K562 (cell line): ENCODE results near the gene TMCO4. TPM values are rescaled to one million over a fixed set of nuclear protein-coding genes. Genes with fewer than 3 reads are reported as not detected.
A peak's percentile ranks its signal among the peaks of the same experiment; 100 is the strongest.

Experiments
- ATAC-seq: fragments of 200-7000 bp; cut with Tn5 transposase; 3 replicates; pipeline ENCODE4 v1.9.1; 2020; ENCODE audit warnings: moderate library complexity
- BruUV-seq: library from RNA; stranded (reverse); fragments of 400-500 nt; replicated peaks from 2 replicates; lab custom pipeline; 2021; lab: Mats Ljungman, UMichigan
- CTCF ChIA-PET: fragments of 300-600 bp; formaldehyde crosslinking; extraction: SDS; loops from one replicate; lab custom pipeline; 2021; ENCODE audit warnings: low intra/inter-chr PET ratio; lab: Yijun Ruan, JAX
- POLR2A ChIA-PET: fragments of 300-600, 350-650 bp; sonication (Branson Sonifier 250); formaldehyde crosslinking; extraction: SDS; loops from one replicate; lab custom pipeline; 2021; ENCODE audit warnings: antibody characterized with exemption, inconsistent platforms; lab: Yijun Ruan, JAX
- DNase-seq, 4 experiments: peaks; one replicate each; pipeline versions ENCODE4 v3.0.0 to v3.0.0-alpha.2; 2011 to 2018; ENCODE audit warnings: low spot score in 3 of 4, mixed read lengths in 3 of 4; ENCODE audit errors: extremely low read depth in 1 of 4
- FAIRE-seq: peaks from 2 replicates; lab custom pipeline; 2011; peaks lifted over from hg19 to GRCh38; lab: Jason Lieb, UNC
- H2AFZ ChIP-seq: 2 replicates; pipeline ENCODE4 v1.6.0; 2011; ENCODE audit warnings: low read depth, low read length, control low read depth, inconsistent platforms
- H3K27ac ChIP-seq: fragments of 200-600 bp; 3 replicates; pipeline ENCODE4 v1.8.0; 2011; ENCODE audit warnings: low read depth, mild to moderate bottlenecking, control low read depth, inconsistent platforms, low read length, moderate library complexity, mixed read lengths; ENCODE audit errors: extremely low read depth
- H3K27me3 ChIP-seq, 2 experiments: fragments of 300-600 bp in 1 of 2; 2 replicates in 1 of 2; 3 replicates in 1 of 2; pipeline versions ENCODE4 v1.6.0 to v1.8.0; 2011; ENCODE audit warnings: inconsistent platforms in 2 of 2, low read length in 2 of 2, mild to moderate bottlenecking in 1 of 2, mixed read lengths in 1 of 2, moderate library complexity in 1 of 2; ENCODE audit not compliant: control insufficient read depth in 2 of 2, insufficient read depth in 2 of 2
- H3K36me3 ChIP-seq: fragments of 300-600 bp; 3 replicates; pipeline ENCODE4 v1.8.0; 2011; ENCODE audit warnings: mild to moderate bottlenecking, low read length, inconsistent platforms; ENCODE audit not compliant: control insufficient read depth, insufficient read depth
- H3K4me1 ChIP-seq, 2 experiments: fragments of 200-600 bp in 1 of 2; replicated peaks in 1 of 2; 2 replicates in 1 of 2; 3 replicates in 1 of 2; pipeline versions ENCODE4 v1.5.1 to v1.8.0; 2011; ENCODE audit warnings: inconsistent platforms in 2 of 2, low read length in 2 of 2, mild to moderate bottlenecking in 1 of 2, mixed read lengths in 1 of 2, moderate library complexity in 1 of 2; ENCODE audit not compliant: control insufficient read depth in 2 of 2, insufficient read depth in 2 of 2
- H3K4me2 ChIP-seq: 2 replicates; pipeline ENCODE4 v1.6.1; 2011; ENCODE audit warnings: low read length, control low read depth, inconsistent platforms, mixed read lengths; ENCODE audit not compliant: insufficient read depth
- H3K4me3 ChIP-seq: fragments of 200-600 bp; sonication (generic), shearing (Covaris generic); 2 replicates; pipeline ENCODE4 v1.5.1; 2016; ENCODE audit warnings: control low read depth, inconsistent platforms
- H3K79me2 ChIP-seq: fragments of 200-600 bp; 3 replicates; pipeline ENCODE4 v1.8.0; 2011; ENCODE audit warnings: low read length, inconsistent platforms; ENCODE audit not compliant: control insufficient read depth, insufficient read depth
- H3K9ac ChIP-seq, 2 experiments: 2 replicates each; pipeline versions ENCODE4 v1.6.0 to v1.6.1; 2011; ENCODE audit warnings: low read depth in 2 of 2, low read length in 2 of 2, control low read depth in 1 of 2, inconsistent platforms in 1 of 2, mild to moderate bottlenecking in 1 of 2, mixed read lengths in 1 of 2; ENCODE audit not compliant: insufficient read depth in 1 of 2
- H3K9me1 ChIP-seq: one replicate; pipeline ENCODE4 v1.6.0; 2011; ENCODE audit warnings: inconsistent platforms, mild to moderate bottlenecking, low read length, moderate library complexity; ENCODE audit not compliant: control insufficient read depth, insufficient read depth
- H3K9me3 ChIP-seq: replicated peaks from 2 replicates; pipeline ENCODE4 v1.5.1; 2011; ENCODE audit warnings: low read depth, low read length, inconsistent platforms; ENCODE audit not compliant: control insufficient read depth, insufficient read depth
- H4K20me1 ChIP-seq: replicated peaks from 2 replicates; pipeline ENCODE4 v1.6.1; 2011; ENCODE audit warnings: low read length, inconsistent platforms, mixed read lengths; ENCODE audit not compliant: control insufficient read depth, insufficient read depth
- GTF3C2 ChIP-seq: IDR thresholded peaks from 3 replicates; pipeline ENCODE4 v1.6.1; 2011; ENCODE audit warnings: borderline replicate concordance, mild to moderate bottlenecking, moderate library complexity; ENCODE audit not compliant: insufficient read length; ENCODE audit errors: extremely low read depth
- KLF16 ChIP-seq: IDR thresholded peaks from 2 replicates; pipeline ENCODE4 v1.6.1; 2016; ENCODE audit warnings: antibody characterized with exemption
- REST ChIP-seq, 2 experiments: fragments of 450-650 bp; formaldehyde crosslinking in 1 of 2; IDR thresholded peaks; 2 replicates each; pipeline versions ENCODE4 v1.4.0 to v1.6.1; 2014 to 2020; ENCODE audit warnings: mild to moderate bottlenecking in 2 of 2, borderline replicate concordance in 1 of 2, low read depth in 1 of 2
- TFE3 ChIP-seq: fragments of 450-650 bp; formaldehyde crosslinking; IDR thresholded peaks from 2 replicates; pipeline ENCODE4 v1.4.0; 2020; ENCODE audit warnings: mild to moderate bottlenecking, mixed read lengths
- XRCC5 ChIP-seq: fragments of 200-400 bp; formaldehyde crosslinking; IDR thresholded peaks from 2 replicates; pipeline ENCODE4 v1.6.1; 2017; ENCODE audit warnings: low read depth, mild to moderate bottlenecking, low read length
- WGBS: fragments of 100-300 bp; shearing (Covaris generic); methylation state at CpG from one replicate; pipeline ENCODE4 v1.1.6; 2016; ENCODE audit warnings: low coverage, mixed read lengths; ENCODE audit not compliant: insufficient coverage; ENCODE audit errors: missing lambda C conversion rate; 5-methylcytosine and 5-hydroxymethylcytosine counted together
- in situ Hi-C: fragments of 300-500 bp; cut with MboI; formaldehyde crosslinking; loops from 4 replicates; pipeline ENCODE4 v1.15.0; 2018; ENCODE audit warnings: inconsistent platforms, mixed read lengths
- intact Hi-C: fragments of 100-400 bp; cut with micrococcal nuclease; formaldehyde crosslinking; loops from 2 replicates; pipeline ENCODE4 v1.14.2; 2022
- polyA plus RNA-seq, 8 experiments: library from polyadenylated mRNA; depleted of rRNA in 4 of 8; stranded (reverse) in 5 of 8; unstranded in 3 of 8; fragments of >200 nt; fragmentation: Nextera tagmentation in 2 of 8; fragmentation: Illumina TruSeq in 1 of 8; extraction: Ambion mirVana in 2 of 8; extraction: Trizol in 1 of 8; gene quantifications; 2 replicates each; pipeline versions ENCODE4 v1.2.1 to v1.2.3, GENCODE V29; 2011 to 2014; ENCODE audit warnings: inconsistent platforms in 1 of 8, missing spikeins in 1 of 8
- total RNA-seq, 7 experiments: library from RNA; depleted of rRNA in 6 of 7; stranded (reverse); fragments of >200 nt in 6 of 7; fragmentation: Illumina TruSeq in 2 of 7; extraction: Trizol in 2 of 7; gene quantifications; 2 replicates each; pipeline versions ENCODE4 v1.2.1 to v1.2.3, GENCODE V29; 2011 to 2021; ENCODE audit warnings: low replicate concordance in 1 of 7

The TMCO4 gene
- total and polyA plus RNA-seq, 9 of the 15 experiments (the other 6 are each of a cell fraction or from before 2014, with no cell fraction given), result 0.06 to 2.1 (median 1.2) TPM

GRCh38 chr1:19704247-19705113 is 95.2 kb downstream of the TMCO4 start:
- Histone ChIP-seq H4K20me1 (0 out of 2 replicates have a peak, but pooled peaks cover 11% of the 10 kb centered on the region), H3K4me2 (no peak overlapping the region), H3K36me3 (no peaks in the 10 kb centered on the region), H3K4me3 (no peak overlapping the region), H3K4me1 (no peaks in the 10 kb centered on the region), H3K9ac (0 out of 4 replicates have a peak overlapping the region, but pooled peaks of 1 of the 2 experiments have one; percentile 31), H2AFZ (no peak overlapping the region), H3K27me3 (peaks cover 17 to 53% of the 10 kb centered on the region in 2 experiments), H3K27ac (no peak overlapping the region), H3K9me3 (no peaks in the 10 kb centered on the region), H3K79me2 (no peaks in the 10 kb centered on the region), H3K9me1 (no peaks in the 10 kb centered on the region)
- in situ Hi-C loops (no loop called here), intact Hi-C loops (loop anchor here (1.0 kb wide), 1 partner anchor 43 kb away; no protein-coding TSS in a partner anchor)
- POLR2A ChIA-PET, result interaction anchor here (1.1 to 1.5 kb wide), 3 partner anchors 14 to 70 kb away, joined by 3 to 5 read pairs (median 3); no protein-coding TSS in a partner anchor
- WGBS, result 3% methylated on average over 19 of the region's 19 CpGs
- DNase-seq (peak; percentile 69 to 86 (median 84)), ATAC-seq (peak; percentile 97), FAIRE-seq (peak; percentile 70)
- CTCF ChIA-PET, result interaction anchor here (0.7 to 1.3 kb wide), 2 partner anchors 43 to 102 kb away, joined by 3 to 8 read pairs; no protein-coding TSS in a partner anchor
- BruUV-seq, result no TSS peak
- no peak for TF ChIP-seq GTF3C2
- TF ChIP-seq KLF16, result 0 out of 2 replicates have a peak, but pooled peaks have one; percentile 13
- TF ChIP-seq XRCC5, result 0 out of 2 replicates have a peak, but pooled peaks have one; percentile 66
- TF ChIP-seq TFE3 (CRISPR knock-in tag), result no peak
- TF ChIP-seq REST (IDR thresholded peaks at IDR 0.05; ENCODE audit: borderline replicate concordance), result peak; percentile 21; the same call in 1 of the 2 replicates
- TF ChIP-seq REST (CRISPR knock-in tag; IDR thresholded peaks at IDR 0.05; ENCODE audit: low read depth), result no peak
